Measurements from ENCODE around the gene LRRC75B. TPM values are rescaled to one million over a fixed set of nuclear protein-coding genes. Genes with fewer than 3 reads are reported as not detected.

LRRC75B gene
- total and polyA plus RNA-seq, 2 of the 13 experiments (the other 11 are each of a cell fraction or from before 2014, with no cell fraction given), result 11.8 to 34.8 TPM

- TF ChIP-seq, protein P1, sequence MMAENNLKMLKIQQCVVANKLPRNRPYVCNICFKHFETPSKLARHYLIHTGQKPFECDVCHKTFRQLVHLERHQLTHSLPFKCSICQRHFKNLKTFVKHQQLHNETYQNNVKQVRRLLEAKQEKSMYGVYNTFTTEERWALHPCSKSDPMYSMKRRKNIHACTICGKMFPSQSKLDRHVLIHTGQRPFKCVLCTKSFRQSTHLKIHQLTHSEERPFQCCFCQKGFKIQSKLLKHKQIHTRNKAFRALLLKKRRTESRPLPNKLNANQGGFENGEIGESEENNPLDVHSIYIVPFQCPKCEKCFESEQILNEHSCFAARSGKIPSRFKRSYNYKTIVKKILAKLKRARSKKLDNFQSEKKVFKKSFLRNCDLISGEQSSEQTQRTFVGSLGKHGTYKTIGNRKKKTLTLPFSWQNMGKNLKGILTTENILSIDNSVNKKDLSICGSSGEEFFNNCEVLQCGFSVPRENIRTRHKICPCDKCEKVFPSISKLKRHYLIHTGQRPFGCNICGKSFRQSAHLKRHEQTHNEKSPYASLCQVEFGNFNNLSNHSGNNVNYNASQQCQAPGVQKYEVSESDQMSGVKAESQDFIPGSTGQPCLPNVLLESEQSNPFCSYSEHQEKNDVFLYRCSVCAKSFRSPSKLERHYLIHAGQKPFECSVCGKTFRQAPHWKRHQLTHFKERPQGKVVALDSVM (CRISPR knock-in tag; IDR thresholded peaks at IDR 0.05), result peak; percentile 53; the same call in 1 of the 2 replicates
- TF ChIP-seq FOSL1 (CRISPR knock-in tag; IDR thresholded peaks at IDR 0.05; ENCODE audit: borderline replicate concordance) (no peak), CENPBD1 (CRISPR knock-in tag; IDR thresholded peaks at IDR 0.05; ENCODE audit: borderline replicate concordance, low read depth) (no peak), TBL1XR1 (IDR thresholded peaks at IDR 0.05; ENCODE audit: borderline replicate concordance, low read length, partially characterized antibody) (no peak), PHF8 (CRISPR knock-in tag; IDR thresholded peaks at IDR 0.05) (peak; percentile 66), ZNF501 (CRISPR knock-in tag; IDR thresholded peaks at IDR 0.05) (peak; percentile 51), TERF1 (CRISPR knock-in tag; IDR thresholded peaks at IDR 0.05) (no peak), ZFP82 (CRISPR knock-in tag; IDR thresholded peaks at IDR 0.05; ENCODE audit: borderline replicate concordance) (peak; percentile 93), ZNF264 (CRISPR knock-in tag; IDR thresholded peaks at IDR 0.05) (peak; percentile 48), ZSCAN31 (CRISPR knock-in tag; IDR thresholded peaks at IDR 0.05; ENCODE audit: low read depth) (no peak), ZNF747 (CRISPR knock-in tag; IDR thresholded peaks at IDR 0.05; ENCODE audit: borderline replicate concordance) (no peak; the same call in 1 of the 2 replicates), SP140L (CRISPR knock-in tag; IDR thresholded peaks at IDR 0.05; ENCODE audit: borderline replicate concordance) (no peak), SMAD9 (CRISPR knock-in tag; IDR thresholded peaks at IDR 0.05) (no peak), ZNF629 (CRISPR knock-in tag; conservative IDR thresholded peaks at IDR 0.05) (no peak; the same call in 1 of the 2 replicates), ZBTB38 (CRISPR knock-in tag; IDR thresholded peaks at IDR 0.05) (peak; percentile 55; the same call in 1 of the 2 replicates), ZNF577 (CRISPR knock-in tag; IDR thresholded peaks at IDR 0.05; ENCODE audit: borderline replicate concordance, low read depth) (no peak), PRPF4 (IDR thresholded peaks at IDR 0.05; ENCODE audit: low read depth, low read length, poor library complexity, severe bottlenecking) (no peak), NBN (conservative IDR thresholded peaks at IDR 0.05) (no peak), ZC3H4 (CRISPR knock-in tag; IDR thresholded peaks at IDR 0.05; ENCODE audit: borderline replicate concordance) (peak; percentile 79; the same call in 1 of the 2 replicates), TOPORS (CRISPR knock-in tag; IDR thresholded peaks at IDR 0.05) (peak; percentile 81; the same call in 1 of the 2 replicates), ZNF703 (CRISPR knock-in tag; IDR thresholded peaks at IDR 0.05; ENCODE audit: borderline replicate concordance) (peak; percentile 68; the same call in 1 of the 2 replicates), ZNF670 (CRISPR knock-in tag; IDR thresholded peaks at IDR 0.05; ENCODE audit: borderline replicate concordance) (peak; percentile 93), DMAP1 (CRISPR knock-in tag; IDR thresholded peaks at IDR 0.05) (peak; percentile 28; the same call in 1 of the 2 replicates), RAD21 (CRISPR knock-in tag; IDR thresholded peaks at IDR 0.05) (peak; percentile 49), ZNF430 (CRISPR knock-in tag; IDR thresholded peaks at IDR 0.05) (0 out of 2 replicates have a peak, but pooled peaks have one; percentile 22), ARID2 (CRISPR knock-in tag; IDR thresholded peaks at IDR 0.05; ENCODE audit: borderline replicate concordance) (0 out of 2 replicates have a peak, but pooled peaks have one; percentile 35), ZNF83 (CRISPR knock-in tag; IDR thresholded peaks at IDR 0.05; ENCODE audit: borderline replicate concordance) (no peak), POGZ (CRISPR knock-in tag; IDR thresholded peaks at IDR 0.05) (peak; percentile 42; the same call in 1 of the 2 replicates)
Observed at GRCh38 chr22:24592851-24593558, at the start of gene LRRC75B (continued).

Data from HepG2 (cell line).